CD8-positive, alpha-beta memory T cell (primary cell): ENCODE data around the gene C4orf54. TPM values are rescaled to one million over a fixed set of nuclear protein-coding genes. Genes with fewer than 3 reads are reported as not detected.

ENCODE experiments used
- CTCF ChIA-PET: fragments of 350-600 bp; sonication (Branson Sonifier 250); formaldehyde crosslinking; loops from one replicate; lab custom pipeline; 2021; ENCODE audit warnings: antibody characterized with exemption; lab: Charles Lee
- POLR2A ChIA-PET: fragments of 350-600 bp; sonication (Branson Sonifier 250); formaldehyde crosslinking; loops from one replicate; lab custom pipeline; 2021; ENCODE audit warnings: antibody characterized with exemption; lab: Charles Lee
- DNase-seq, 5 donors: peaks; one replicate each; pipeline versions ENCODE4 v3.0.0 to v3.0.0-alpha.2; 2020 to 2022; ENCODE audit warnings: mixed read lengths in 1 of 5
- H3K27ac ChIP-seq: one replicate; pipeline ENCODE4 v1.7.0; 2013; ENCODE audit warnings: low read depth, mild to moderate bottlenecking, low read length, moderate library complexity
- H3K27me3 ChIP-seq: 2 replicates; pipeline ENCODE4 v1.7.0; 2013; ENCODE audit warnings: low read length, mild to moderate bottlenecking; ENCODE audit not compliant: insufficient read depth, poor library complexity, severe bottlenecking
- H3K36me3 ChIP-seq: 2 replicates; pipeline ENCODE4 v1.7.0; 2013; ENCODE audit warnings: mild to moderate bottlenecking, low read length, moderate library complexity; ENCODE audit not compliant: insufficient read depth
- H3K4me1 ChIP-seq: 2 replicates; pipeline ENCODE4 v1.7.0; 2013; ENCODE audit warnings: mild to moderate bottlenecking, low read length, moderate library complexity; ENCODE audit not compliant: insufficient read depth
- H3K4me3 ChIP-seq: 2 replicates; pipeline ENCODE4 v1.7.0; 2013; ENCODE audit warnings: mild to moderate bottlenecking, low read length
- H3K9me3 ChIP-seq: 2 replicates; pipeline ENCODE4 v1.7.0; 2013; ENCODE audit warnings: mild to moderate bottlenecking, low read length
- H3K27ac Mint-ChIP-seq, 8 donors: one replicate each; pipeline ENCODE4 v1.8.0; 2020 to 2021; ENCODE audit warnings: mixed read lengths in 8 of 8, mild to moderate bottlenecking in 6 of 8, inconsistent platforms in 3 of 8, moderate library complexity in 3 of 8
- H3K27me3 Mint-ChIP-seq, 2 donors: one replicate each; pipeline ENCODE4 v1.8.0; 2020 to 2021; ENCODE audit warnings: mixed read lengths in 2 of 2, mild to moderate bottlenecking in 1 of 2, moderate library complexity in 1 of 2
- H3K36me3 Mint-ChIP-seq, 3 donors: one replicate each; pipeline ENCODE4 v1.8.0; 2020 to 2021; ENCODE audit warnings: mixed read lengths in 3 of 3, inconsistent platforms in 1 of 3, mild to moderate bottlenecking in 1 of 3
- H3K4me1 Mint-ChIP-seq, 3 donors: one replicate each; pipeline ENCODE4 v1.8.0; 2020 to 2021; ENCODE audit warnings: mixed read lengths in 3 of 3, inconsistent platforms in 1 of 3, mild to moderate bottlenecking in 1 of 3
- H3K4me3 Mint-ChIP-seq, 7 donors: one replicate each; pipeline ENCODE4 v1.8.0; 2020 to 2021; ENCODE audit warnings: mixed read lengths in 7 of 7, mild to moderate bottlenecking in 6 of 7, moderate library complexity in 4 of 7, inconsistent platforms in 2 of 7
- H3K9me3 Mint-ChIP-seq, 5 donors: one replicate each; pipeline ENCODE4 v1.8.0; 2020 to 2022; ENCODE audit warnings: mixed read lengths in 5 of 5, mild to moderate bottlenecking in 3 of 5, moderate library complexity in 2 of 5, inconsistent platforms in 1 of 5
- polyA plus RNA-seq: library from polyadenylated mRNA; unstranded; fragments of 300-500 nt; fragmentation: Illumina TruSeq; gene quantifications from one replicate; pipeline ENCODE4 v1.2.3, GENCODE V29; 2021
- total RNA-seq, 2 experiments: library from RNA; stranded (reverse); gene quantifications; one replicate each; pipeline ENCODE4 v1.2.3, GENCODE V29; 2021

Gene C4orf54
- not detected for total RNA-seq
- not detected for polyA plus RNA-seq

- H3K36me3 Mint-ChIP-seq = no peaks in the 10 kb centered on the region
- H3K9me3 Mint-ChIP-seq = no peaks in the 10 kb centered on the region
- Histone ChIP-seq H3K36me3 (no peaks in the 10 kb centered on the region), H3K27me3 (no peaks in the 10 kb centered on the region), H3K4me1 (no peaks in the 10 kb centered on the region), H3K4me3 (no peak within 1 kb of the TSS), H3K27ac (no peak within 1 kb of the TSS), H3K9me3 (no peaks in the 10 kb centered on the region)
- peaks cover 5 to 8% of the 10 kb centered on the region in 2 donors for H3K27me3 Mint-ChIP-seq
- no peaks in the 10 kb centered on the region for H3K4me1 Mint-ChIP-seq
- no peak within 1 kb of the TSS for H3K27ac Mint-ChIP-seq
- ChIA-PET POLR2A (no interaction called here), CTCF (no interaction called here)
- no peak within 1 kb of the TSS for H3K4me3 Mint-ChIP-seq
- no peak for DNase-seq
These were observed at the start of gene C4orf54 for GRCh38 chr4:99657798-99658197. Gene C4orf54, minus strand, starts transcription at chr4:99657828. Its CDS starts 3,180 bp downstream, at chr4:99654648.

- DNase-seq = no peak
- ChIA-PET CTCF (no interaction called here), POLR2A (no interaction called here)
- Mint-ChIP-seq H3K36me3 (no peaks in the 10 kb centered on the region), H3K27ac (no peak overlapping the region), H3K4me1 (no peaks in the 10 kb centered on the region), H3K9me3 (peaks cover 0 to 7% (median 0%) of the 10 kb centered on the region in 5 donors), H3K27me3 (peaks cover 14 to 34% of the 10 kb centered on the region in 2 donors), H3K4me3 (no peak overlapping the region)
- H3K27ac ChIP-seq = no peak overlapping the region
- no peak overlapping the region for H3K4me3 ChIP-seq
- H3K9me3 ChIP-seq = no peaks in the 10 kb centered on the region
- H3K27me3 ChIP-seq = no peaks in the 10 kb centered on the region
- no peaks in the 10 kb centered on the region for H3K4me1 ChIP-seq
- no peaks in the 10 kb centered on the region for H3K36me3 ChIP-seq
These were observed 48.3 kb upstream of the C4orf54 start for GRCh38 chr4:99705891-99706290.

- Histone ChIP-seq H3K27me3 (no peaks in the 10 kb centered on the region), H3K4me3 (no peak overlapping the region), H3K27ac (no peak overlapping the region), H3K9me3 (no peaks in the 10 kb centered on the region), H3K4me1 (no peaks in the 10 kb centered on the region), H3K36me3 (no peaks in the 10 kb centered on the region)
- DNase-seq = no peak
- Mint-ChIP-seq H3K9me3 (peaks cover 3 to 18% (median 7%) of the 10 kb centered on the region in 5 donors), H3K4me3 (no peak overlapping the region), H3K27ac (no peak overlapping the region), H3K4me1 (no peaks in the 10 kb centered on the region), H3K27me3 (peaks cover 8 to 61% of the 10 kb centered on the region in 2 donors), H3K36me3 (no peaks in the 10 kb centered on the region)
- POLR2A ChIA-PET = no interaction called here
- CTCF ChIA-PET = no interaction called here
These were observed 39.2 kb upstream of the C4orf54 start for GRCh38 chr4:99696801-99697200.

- Mint-ChIP-seq H3K27ac (no peak overlapping the region), H3K27me3 (peaks cover 6 to 35% of the 10 kb centered on the region in 2 donors), H3K36me3 (peaks cover 0 to 4% (median 0%) of the 10 kb centered on the region in 3 donors), H3K4me1 (no peaks in the 10 kb centered on the region), H3K9me3 (peaks cover 15 to 34% (median 19%) of the 10 kb centered on the region in 5 donors), H3K4me3 (no peak overlapping the region)
- peaks cover 4% of the 10 kb centered on the region for H3K9me3 ChIP-seq
- no peaks in the 10 kb centered on the region for H3K4me1 ChIP-seq
- H3K4me3 ChIP-seq = no peak overlapping the region
- H3K36me3 ChIP-seq = no peaks in the 10 kb centered on the region
- ChIA-PET CTCF (no interaction called here), POLR2A (no interaction called here)
- H3K27me3 ChIP-seq = no peaks in the 10 kb centered on the region
- no peak overlapping the region for H3K27ac ChIP-seq
- no peak for DNase-seq
These were observed 35.5 kb upstream of the C4orf54 start for GRCh38 chr4:99693140-99693539.

GRCh38 chr4:99690990-99691389 is 33.4 kb upstream of the C4orf54 start:
- peaks cover 4 to 20% of the 10 kb centered on the region in 2 donors for H3K27me3 Mint-ChIP-seq
- Histone ChIP-seq H3K27me3 (no peaks in the 10 kb centered on the region), H3K27ac (no peak overlapping the region), H3K9me3 (peaks cover 4% of the 10 kb centered on the region), H3K4me1 (no peaks in the 10 kb centered on the region), H3K4me3 (no peak overlapping the region), H3K36me3 (no peaks in the 10 kb centered on the region)
- H3K4me3 Mint-ChIP-seq = no peak overlapping the region
- H3K9me3 Mint-ChIP-seq = peaks cover 15 to 34% (median 19%) of the 10 kb centered on the region in 5 donors
- H3K27ac Mint-ChIP-seq = peak overlapping the region in 1 of 8 donors; percentile 15
- H3K36me3 Mint-ChIP-seq = peaks cover 0 to 4% (median 0%) of the 10 kb centered on the region in 3 donors
- DNase-seq = no peak
- no peaks in the 10 kb centered on the region for H3K4me1 Mint-ChIP-seq
- POLR2A ChIA-PET = interaction anchor here (0.5 kb wide), 1 partner anchor 176 kb away, joined by 7 read pairs; no protein-coding TSS in a partner anchor
- CTCF ChIA-PET = interaction anchor here (1.2 kb wide), 1 partner anchor 9 kb away, joined by 3 read pairs; no protein-coding TSS in a partner anchor

- ChIA-PET POLR2A (no interaction called here), CTCF (no interaction called here)
- no peaks in the 10 kb centered on the region for H3K4me1 Mint-ChIP-seq
- peaks cover 15 to 34% (median 19%) of the 10 kb centered on the region in 5 donors for H3K9me3 Mint-ChIP-seq
- no peak overlapping the region for H3K4me3 Mint-ChIP-seq
- peaks cover 4 to 21% of the 10 kb centered on the region in 2 donors for H3K27me3 Mint-ChIP-seq
- H3K27ac Mint-ChIP-seq = no peak overlapping the region
- Histone ChIP-seq H3K27me3 (no peaks in the 10 kb centered on the region), H3K4me1 (no peaks in the 10 kb centered on the region), H3K9me3 (peaks cover 4% of the 10 kb centered on the region), H3K27ac (no peak overlapping the region), H3K4me3 (no peak overlapping the region), H3K36me3 (no peaks in the 10 kb centered on the region)
- no peak for DNase-seq
- H3K36me3 Mint-ChIP-seq = peaks cover 0 to 4% (median 0%) of the 10 kb centered on the region in 3 donors
These were observed 32.8 kb upstream of the C4orf54 start for GRCh38 chr4:99690472-99690871.

DNA sequence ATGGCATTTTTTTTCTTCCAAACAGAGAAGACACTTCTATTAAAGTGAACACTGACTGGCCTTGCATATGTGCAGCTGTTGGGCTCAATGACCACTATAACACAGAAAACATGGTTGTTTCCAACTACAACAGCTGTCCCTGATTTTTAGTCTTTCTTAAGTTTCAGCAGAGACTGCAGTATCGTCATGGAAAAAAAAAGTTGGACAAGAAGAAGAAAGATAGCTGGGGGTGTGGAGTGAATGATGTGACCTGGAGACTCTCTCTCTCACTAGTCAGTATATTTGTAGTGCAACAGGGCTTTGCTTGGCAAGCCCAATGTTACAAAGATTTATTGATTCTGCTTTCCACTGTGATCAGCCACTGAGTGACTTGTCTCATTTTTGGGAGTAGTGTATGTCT is 29.5 kb upstream of the C4orf54 start:
- Histone ChIP-seq H3K36me3 (no peaks in the 10 kb centered on the region), H3K27ac (no peak overlapping the region), H3K4me1 (no peaks in the 10 kb centered on the region), H3K27me3 (no peaks in the 10 kb centered on the region), H3K9me3 (peaks cover 4% of the 10 kb centered on the region), H3K4me3 (no peak overlapping the region)
- Mint-ChIP-seq H3K9me3 (peaks cover 12 to 18% (median 15%) of the 10 kb centered on the region in 5 donors), H3K4me3 (no peak overlapping the region), H3K36me3 (peaks cover 0 to 4% (median 0%) of the 10 kb centered on the region in 3 donors), H3K4me1 (no peaks in the 10 kb centered on the region), H3K27me3 (peaks cover 6 to 21% of the 10 kb centered on the region in 2 donors), H3K27ac (no peak overlapping the region)
- ChIA-PET CTCF (no interaction called here), POLR2A (no interaction called here)
- DNase-seq = no peak

- no peak for DNase-seq
- POLR2A ChIA-PET = no interaction called here
- Histone ChIP-seq H3K27ac (no peak overlapping the region), H3K4me1 (no peaks in the 10 kb centered on the region), H3K9me3 (no peaks in the 10 kb centered on the region), H3K4me3 (no peak overlapping the region), H3K27me3 (no peaks in the 10 kb centered on the region), H3K36me3 (no peaks in the 10 kb centered on the region)
- CTCF ChIA-PET = interaction anchor here (1.4 kb wide), 1 partner anchor 11 kb away, joined by 3 read pairs; no protein-coding TSS in a partner anchor
- Mint-ChIP-seq H3K4me1 (no peaks in the 10 kb centered on the region), H3K27me3 (peaks cover 6 to 18% of the 10 kb centered on the region in 2 donors), H3K9me3 (peaks cover 0 to 6% (median 3%) of the 10 kb centered on the region in 5 donors), H3K27ac (no peak overlapping the region), H3K4me3 (no peak overlapping the region), H3K36me3 (peaks cover 0 to 4% (median 0%) of the 10 kb centered on the region in 3 donors)
These were observed 27.6 kb upstream of the C4orf54 start for GRCh38 chr4:99685234-99685633.
